Natural killer cell (primary cell): ENCODE data around the gene SIPA1. TPM values are rescaled to one million over a fixed set of nuclear protein-coding genes. Genes with fewer than 3 reads are reported as not detected.
A peak's percentile ranks its signal among the peaks of the same experiment; 100 is the strongest.

Experiments used
- ATAC-seq, 3 donors: fragments of 150-1000 bp in 2 of 3; fragments of 200-7000 bp in 1 of 3; cut with Tn5 transposase; 1 replicate in 1 of 3; 2 replicates in 2 of 3; pipeline ENCODE4 v1.10.0; 2021; ENCODE audit warnings: mild to moderate bottlenecking in 2 of 3, moderate library complexity in 2 of 3
- DNase-seq, 2 donors: peaks; one replicate each; pipeline versions ENCODE4 v3.0.0 to v3.0.0-alpha.2; 2013 to 2021; ENCODE audit warnings: mixed read lengths in 1 of 2
- H3K27ac ChIP-seq: one replicate; pipeline ENCODE4 v1.5.1; 2013; ENCODE audit warnings: mild to moderate bottlenecking, low read length
- H3K27me3 ChIP-seq: one replicate; pipeline ENCODE4 v1.6.1; 2013; ENCODE audit warnings: low read length; ENCODE audit not compliant: control insufficient read depth, insufficient read depth
- H3K36me3 ChIP-seq: one replicate; pipeline ENCODE4 v1.6.1; 2013; ENCODE audit warnings: low read length; ENCODE audit not compliant: control insufficient read depth, insufficient read depth
- H3K4me1 ChIP-seq: one replicate; pipeline ENCODE4 v1.6.1; 2013; ENCODE audit warnings: low read length; ENCODE audit not compliant: control insufficient read depth, insufficient read depth
- H3K4me3 ChIP-seq: one replicate; pipeline ENCODE4 v1.5.1; 2013; ENCODE audit warnings: low read length
- H3K9me3 ChIP-seq: one replicate; pipeline ENCODE4 v1.6.1; 2013; ENCODE audit warnings: low read length; ENCODE audit not compliant: control insufficient read depth, insufficient read depth
- H3K27ac Mint-ChIP-seq, 2 donors: one replicate each; pipeline ENCODE4 v1.8.0; 2022; ENCODE audit warnings: mild to moderate bottlenecking in 2 of 2, mixed read lengths in 2 of 2, moderate library complexity in 1 of 2
- H3K27me3 Mint-ChIP-seq, 2 donors: one replicate each; pipeline ENCODE4 v1.8.0; 2022; ENCODE audit warnings: low read depth in 2 of 2, mixed read lengths in 2 of 2
- H3K36me3 Mint-ChIP-seq: one replicate; pipeline ENCODE4 v1.8.0; 2022; ENCODE audit warnings: mixed read lengths
- H3K4me1 Mint-ChIP-seq, 2 donors: one replicate each; pipeline ENCODE4 v1.8.0; 2022; ENCODE audit warnings: mixed read lengths in 2 of 2
- H3K4me3 Mint-ChIP-seq: one replicate; pipeline ENCODE4 v1.8.0; 2022; ENCODE audit warnings: mild to moderate bottlenecking, moderate library complexity, mixed read lengths
- H3K9me3 Mint-ChIP-seq, 2 donors: one replicate each; pipeline ENCODE4 v1.8.0; 2022; ENCODE audit warnings: mixed read lengths in 2 of 2
- WGBS: methylation state at CpG from one replicate; pipeline ENCODE4 v1.1.7; 2013; ENCODE audit warnings: missing lambda C conversion rate; ENCODE audit not compliant: insufficient coverage; 5-methylcytosine and 5-hydroxymethylcytosine counted together
- intact Hi-C: fragments of 100-400 bp; cut with micrococcal nuclease; formaldehyde crosslinking; loops from one replicate; pipeline ENCODE4 v1.14.2; 2022
- total RNA-seq, 4 donors: library from RNA; stranded (reverse); fragments of 120-200 nt in 1 of 4; gene quantifications; one replicate each; pipeline versions ENCODE4 v1.2.3 to v1.2.4, GENCODE V29; 2013 to 2022
- TF ChIP-seq, protein P1 (sequence below): fragments of 200-600 bp; IDR thresholded peaks from one replicate; pipeline ENCODE4 v1.8.0; 2022; ENCODE audit warnings: antibody characterized with exemption

Gene SIPA1
- total RNA-seq, 3 donors from 2014 or later (not counting 1 experiment from before 2014, with no cell fraction given), result 520 to 776 (median 743) TPM

DNA sequence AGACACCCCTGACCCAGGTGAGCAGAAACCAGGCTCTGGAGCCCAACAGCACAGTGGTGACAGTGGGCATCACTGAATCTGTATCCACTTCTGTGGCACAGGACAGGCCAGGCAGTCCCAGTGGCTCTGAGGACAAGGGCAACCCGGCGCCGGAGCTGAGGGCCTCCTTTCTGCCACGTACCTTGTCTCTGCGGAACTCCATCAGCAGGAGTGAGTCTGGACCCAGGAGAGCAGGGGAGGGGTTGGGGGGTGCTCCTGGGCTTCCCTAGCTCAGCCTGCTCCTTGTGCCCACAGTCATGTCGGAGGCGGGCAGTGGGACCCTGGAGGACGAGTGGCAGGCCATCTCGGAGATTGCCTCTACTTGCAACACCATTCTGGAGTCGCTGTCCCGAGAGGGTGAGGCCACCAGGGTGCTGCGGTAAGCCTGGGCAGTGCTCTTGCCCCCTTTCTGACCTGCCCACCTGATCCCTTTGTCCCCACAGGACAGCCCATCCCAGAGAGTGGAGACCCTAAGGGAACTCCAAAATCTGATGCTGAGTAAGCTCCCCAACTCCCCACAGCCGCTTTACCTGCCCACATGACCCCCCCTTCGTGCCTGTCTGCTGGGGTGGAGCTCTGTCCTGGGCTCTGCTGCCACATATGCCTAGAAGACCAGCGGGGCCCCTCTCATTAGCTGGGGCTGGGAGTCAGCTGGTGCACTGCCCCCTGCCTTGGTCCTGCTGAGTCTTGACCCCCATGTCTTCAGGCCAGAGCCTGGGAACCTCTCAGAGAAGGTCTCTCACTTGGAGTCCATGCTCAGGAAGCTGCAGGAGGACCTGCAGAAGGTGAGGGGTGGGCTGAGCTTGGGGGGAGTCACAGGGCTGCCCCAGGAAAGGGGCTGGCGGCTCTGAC is 12.0 kb downstream of the SIPA1 start:
- Mint-ChIP-seq H3K27me3 (no peaks in the 10 kb centered on the region), H3K9me3 (no peaks in the 10 kb centered on the region), H3K4me3 (peak overlapping the region; percentile 45), H3K4me1 (peaks cover 40 to 54% of the 10 kb centered on the region in 2 donors), H3K36me3 (peaks cover under 1% of the 10 kb centered on the region), H3K27ac (peak overlapping the region; percentile 97 to 99)
- Histone ChIP-seq H3K27ac (peak overlapping the region; percentile 27), H3K27me3 (no peaks in the 10 kb centered on the region), H3K4me1 (peaks cover 50% of the 10 kb centered on the region), H3K36me3 (peaks cover 69% of the 10 kb centered on the region), H3K9me3 (no peaks in the 10 kb centered on the region), H3K4me3 (no peak overlapping the region)
- intact Hi-C loops, result loop anchor here (5.0 kb wide), 1 partner anchor 33 kb away; the partner anchor contains the start of gene PCNX3
- DNase-seq (peak; percentile 16 to 27), ATAC-seq (no peak)
- 89% methylated on average over 16 of the region's 16 CpGs for WGBS
- TF ChIP-seq, protein P1, sequence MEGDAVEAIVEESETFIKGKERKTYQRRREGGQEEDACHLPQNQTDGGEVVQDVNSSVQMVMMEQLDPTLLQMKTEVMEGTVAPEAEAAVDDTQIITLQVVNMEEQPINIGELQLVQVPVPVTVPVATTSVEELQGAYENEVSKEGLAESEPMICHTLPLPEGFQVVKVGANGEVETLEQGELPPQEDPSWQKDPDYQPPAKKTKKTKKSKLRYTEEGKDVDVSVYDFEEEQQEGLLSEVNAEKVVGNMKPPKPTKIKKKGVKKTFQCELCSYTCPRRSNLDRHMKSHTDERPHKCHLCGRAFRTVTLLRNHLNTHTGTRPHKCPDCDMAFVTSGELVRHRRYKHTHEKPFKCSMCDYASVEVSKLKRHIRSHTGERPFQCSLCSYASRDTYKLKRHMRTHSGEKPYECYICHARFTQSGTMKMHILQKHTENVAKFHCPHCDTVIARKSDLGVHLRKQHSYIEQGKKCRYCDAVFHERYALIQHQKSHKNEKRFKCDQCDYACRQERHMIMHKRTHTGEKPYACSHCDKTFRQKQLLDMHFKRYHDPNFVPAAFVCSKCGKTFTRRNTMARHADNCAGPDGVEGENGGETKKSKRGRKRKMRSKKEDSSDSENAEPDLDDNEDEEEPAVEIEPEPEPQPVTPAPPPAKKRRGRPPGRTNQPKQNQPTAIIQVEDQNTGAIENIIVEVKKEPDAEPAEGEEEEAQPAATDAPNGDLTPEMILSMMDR, result no peak

- peak overlapping the region; percentile 81 for H3K4me3 Mint-ChIP-seq
- WGBS, result 65% methylated on average over 20 of the region's 20 CpGs
- Histone ChIP-seq H3K27me3 (no peaks in the 10 kb centered on the region), H3K4me3 (no peak overlapping the region), H3K9me3 (no peaks in the 10 kb centered on the region), H3K36me3 (peaks cover 69% of the 10 kb centered on the region), H3K27ac (peak overlapping the region; percentile 95), H3K4me1 (peaks cover 49% of the 10 kb centered on the region)
- TF ChIP-seq, protein P1, result no peak
- H3K36me3 Mint-ChIP-seq, result peaks cover 7% of the 10 kb centered on the region
- ATAC-seq, result no peak
- H3K9me3 Mint-ChIP-seq, result no peaks in the 10 kb centered on the region
- H3K27ac Mint-ChIP-seq, result peak overlapping the region; percentile 97 to 99
- intact Hi-C loops, result loop anchor here (5.0 kb wide), 1 partner anchor 33 kb away; the partner anchor contains the start of gene PCNX3
- H3K27me3 Mint-ChIP-seq, result no peaks in the 10 kb centered on the region
- H3K4me1 Mint-ChIP-seq, result peaks cover 40 to 57% of the 10 kb centered on the region in 2 donors
- DNase-seq, result peak; percentile 22 to 33
Observed at GRCh38 chr11:65650547-65651338, 12.8 kb downstream of the SIPA1 start.

GRCh38 chr11:65651339-65651588 is 13.4 kb downstream of the SIPA1 start:
- Mint-ChIP-seq H3K27me3 (no peaks in the 10 kb centered on the region), H3K27ac (peak overlapping the region; percentile 97 to 99), H3K9me3 (no peaks in the 10 kb centered on the region), H3K4me3 (peak overlapping the region; percentile 81), H3K36me3 (peaks cover 10% of the 10 kb centered on the region), H3K4me1 (peaks cover 41 to 60% of the 10 kb centered on the region in 2 donors)
- H3K27me3 ChIP-seq, result no peaks in the 10 kb centered on the region
- 94% methylated on average over 3 of the region's 3 CpGs for WGBS
- peaks cover 49% of the 10 kb centered on the region for H3K4me1 ChIP-seq
- peaks cover 69% of the 10 kb centered on the region for H3K36me3 ChIP-seq
- ATAC-seq (no peak), DNase-seq (peak in 1 of 2 donors; percentile 20)
- no peak overlapping the region for H3K4me3 ChIP-seq
- H3K27ac ChIP-seq, result peak overlapping the region; percentile 95
- TF ChIP-seq, protein P1, result no peak
- intact Hi-C loops, result loop anchor here (5.0 kb wide), 1 partner anchor 34 kb away; the partner anchor contains the start of gene PCNX3
- no peaks in the 10 kb centered on the region for H3K9me3 ChIP-seq
